Measurements from ENCODE around the gene HDGFL3. TPM values are rescaled to one million over a fixed set of nuclear protein-coding genes. Genes with fewer than 3 reads are reported as not detected.

The HDGFL3 gene
- total RNA-seq, 1 donor = 6.2 TPM

Other genes with a start within 250 kb of the HDGFL3 start
- gene RAMAC, start 221.6 kb downstream of the HDGFL3 start, total RNA-seq = 13.5 TPM
- gene C15orf40, start 196.2 kb downstream of the HDGFL3 start, total RNA-seq = 13.2 TPM
- 48.2 TPM for gene BTBD1, start 140.6 kb downstream of the HDGFL3 start, total RNA-seq
- gene TM6SF1, start 100.2 kb downstream of the HDGFL3 start, total RNA-seq = 2.4 TPM
- not detected for gene BNC1, start 76.8 kb upstream of the HDGFL3 start, total RNA-seq
- gene SH3GL3, start 239.5 kb upstream of the HDGFL3 start, total RNA-seq = 0.27 TPM